Adrenal gland (tissue), 12 donors: ENCODE results near the gene VDAC1. TPM values are rescaled to one million over a fixed set of nuclear protein-coding genes. Genes with fewer than 3 reads are reported as not detected.

Experiments used
- DNase-seq, 7 donors: peaks; one replicate each; pipeline ENCODE4 v3.0.0-alpha.2; 2019 to 2020
- H3K27ac ChIP-seq, 5 donors: fragments of 200-600 bp; sonication (generic) in 4 of 5; 1 replicate in 3 of 5; 2 replicates in 2 of 5; pipeline versions ENCODE4 v1.5.1 to v1.8.0; 2016 to 2020; ENCODE audit warnings: mild to moderate bottlenecking in 1 of 5
- H3K27me3 ChIP-seq: fragments of 200-600 bp; 2 replicates; pipeline ENCODE4 v1.8.0; 2021
- H3K36me3 ChIP-seq, 2 donors: fragments of 200-600 bp; replicated peaks in 1 of 2; 1 replicate in 1 of 2; 2 replicates in 1 of 2; pipeline versions ENCODE4 v1.5.1 to v1.8.0; 2018 to 2022
- H3K4me1 ChIP-seq, 2 donors: fragments of 200-600 bp; replicated peaks in 1 of 2; 1 replicate in 1 of 2; 2 replicates in 1 of 2; pipeline versions ENCODE4 v1.5.1 to v1.8.0; 2018 to 2021
- H3K4me3 ChIP-seq, 4 donors: fragments of 200-600 bp; sonication (generic) in 3 of 4; one replicate each; pipeline ENCODE4 v1.5.1; 2016 to 2018
- H3K9me3 ChIP-seq, 3 donors: fragments of 200-600 bp; sonication (generic) in 1 of 3; replicated peaks in 1 of 3; 1 replicate in 2 of 3; 2 replicates in 1 of 3; pipeline versions ENCODE4 v1.5.1 to v1.8.0; 2016 to 2021
- POLR2A ChIP-seq, 2 donors: fragments of 450-650 bp; IDR thresholded peaks; one replicate each; pipeline ENCODE4 v1.6.1; 2017; ENCODE audit warnings: antibody characterized with exemption in 2 of 2, mild to moderate bottlenecking in 2 of 2, moderate library complexity in 1 of 2
- WGBS, 4 donors: extraction: QIAGEN DNeasy Blood & Tissue Kit in 2 of 4; methylation state at CpG; one replicate each; pipeline versions ENCODE4 v1.1.5 to v1.1.7; 2013 to 2017; 5-methylcytosine and 5-hydroxymethylcytosine counted together
- intact Hi-C, 2 donors: fragments of 100-400 bp; cut with DNase I; formaldehyde crosslinking; loops; one replicate each; pipeline versions ENCODE4 v1.14.1 to v1.15.0; 2022 to 2023
- polyA plus RNA-seq, 3 donors: library from polyadenylated mRNA; stranded (reverse); fragments of 200-250 nt in 2 of 3; fragments of 350-450 nt in 1 of 3; fragmentation: Illumina TruSeq in 1 of 3; extraction: RNeasy Lipid Tissue Mini Kit (QIAGEN cat#74804) in 1 of 3; gene quantifications; one replicate each; pipeline ENCODE4 v1.2.3, GENCODE V29; 2013 to 2014
- total RNA-seq, 9 donors: library from RNA; depleted of rRNA in 4 of 9; stranded (reverse); fragments of >200 nt in 4 of 9; fragments of 120-200 nt in 1 of 9; fragmentation: NEBNext Ultra II Directional in 1 of 9; extraction: Animal tissue kit (Norgen Biotek cat#: 25700) in 1 of 9; gene quantifications; one replicate each; pipeline versions ENCODE4 v1.1.0 to v1.2.4, GENCODE V29; 2013 to 2023
- TF ChIP-seq, protein P1 (sequence below), 6 experiments: fragments of 450-650 bp in 4 of 6; fragments of 200-600 bp in 2 of 6; sonication (generic) in 1 of 6; IDR thresholded peaks; 1 replicate in 5 of 6; 2 replicates in 1 of 6; pipeline versions ENCODE4 v1.5.1 to v1.8.0; 2016 to 2021; ENCODE audit warnings: antibody characterized with exemption in 6 of 6, mild to moderate bottlenecking in 2 of 6, moderate library complexity in 1 of 6
- donor health status: healthy with polysubstance abuse.
- donor health status: Bipolar disorder and iron deficiency.
- donor health status: DM: yes; HTN: yes; CAD: no.
- donor health status: DM: no; HTN: no; CAD: no.
- donor health status: DM: no; HTN: no; CAD: no.
- donor health status: DM: yes; HTN: yes; CAD: no.

Gene VDAC1
- total and polyA plus RNA-seq, 12 donors = 66.0 to 476 (median 136) TPM

DNA sequence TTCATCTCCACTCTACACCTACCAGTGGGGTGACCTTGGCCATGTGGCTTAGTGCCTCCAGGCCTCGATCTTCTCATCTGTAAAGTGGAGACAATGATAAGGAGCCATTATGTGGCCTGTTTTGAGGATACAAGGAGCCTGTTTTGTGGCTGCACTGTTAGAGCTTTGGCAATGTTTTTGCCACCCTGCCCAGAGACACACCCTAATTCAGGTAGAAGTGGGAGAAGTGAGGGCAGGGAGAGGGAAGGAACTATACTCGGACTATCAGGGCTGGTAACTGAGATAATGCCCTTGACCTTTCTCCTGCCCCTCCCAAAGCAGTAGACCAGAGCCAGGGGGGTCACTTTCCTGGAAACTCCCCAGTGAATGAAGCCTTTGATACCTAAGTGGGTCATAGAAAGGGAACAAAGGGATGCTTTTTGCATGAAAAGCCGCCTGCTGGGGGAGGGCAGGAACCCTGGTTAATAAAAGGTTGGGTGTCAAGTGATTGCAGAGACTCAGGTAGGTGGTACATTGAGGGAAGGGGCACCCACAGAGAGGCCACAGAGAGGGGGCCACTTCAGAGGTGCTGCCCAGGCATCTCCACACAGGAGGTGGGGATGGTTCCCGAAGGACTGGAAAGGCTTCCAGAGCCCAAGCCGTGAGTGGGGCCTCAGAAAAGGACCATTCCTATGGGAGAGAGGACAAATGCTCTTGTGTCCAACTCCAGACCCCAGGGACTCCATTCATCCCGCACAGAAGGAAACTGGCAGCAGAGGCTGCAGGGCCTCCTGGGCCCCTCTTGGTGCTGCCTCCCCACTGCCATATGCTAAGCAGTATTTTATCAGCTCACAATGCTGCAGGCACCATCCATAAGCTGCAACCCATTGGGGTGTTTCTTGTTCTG is 42.3 kb upstream of the VDAC1 start:
- H3K4me1 ChIP-seq = no peaks in the 10 kb centered on the region
- DNase-seq = no peak
- H3K27me3 ChIP-seq = no peaks in the 10 kb centered on the region
- no peak overlapping the region for H3K27ac ChIP-seq
- no peak overlapping the region for H3K4me3 ChIP-seq
- intact Hi-C loops = no loop called here
- 70 to 83% (median 77%) methylated on average over 6 of the region's 6 CpGs for WGBS, 4 donors
- no peak for TF ChIP-seq POLR2A (IDR thresholded peaks at IDR 0.05)
- TF ChIP-seq, protein P1, sequence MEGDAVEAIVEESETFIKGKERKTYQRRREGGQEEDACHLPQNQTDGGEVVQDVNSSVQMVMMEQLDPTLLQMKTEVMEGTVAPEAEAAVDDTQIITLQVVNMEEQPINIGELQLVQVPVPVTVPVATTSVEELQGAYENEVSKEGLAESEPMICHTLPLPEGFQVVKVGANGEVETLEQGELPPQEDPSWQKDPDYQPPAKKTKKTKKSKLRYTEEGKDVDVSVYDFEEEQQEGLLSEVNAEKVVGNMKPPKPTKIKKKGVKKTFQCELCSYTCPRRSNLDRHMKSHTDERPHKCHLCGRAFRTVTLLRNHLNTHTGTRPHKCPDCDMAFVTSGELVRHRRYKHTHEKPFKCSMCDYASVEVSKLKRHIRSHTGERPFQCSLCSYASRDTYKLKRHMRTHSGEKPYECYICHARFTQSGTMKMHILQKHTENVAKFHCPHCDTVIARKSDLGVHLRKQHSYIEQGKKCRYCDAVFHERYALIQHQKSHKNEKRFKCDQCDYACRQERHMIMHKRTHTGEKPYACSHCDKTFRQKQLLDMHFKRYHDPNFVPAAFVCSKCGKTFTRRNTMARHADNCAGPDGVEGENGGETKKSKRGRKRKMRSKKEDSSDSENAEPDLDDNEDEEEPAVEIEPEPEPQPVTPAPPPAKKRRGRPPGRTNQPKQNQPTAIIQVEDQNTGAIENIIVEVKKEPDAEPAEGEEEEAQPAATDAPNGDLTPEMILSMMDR (IDR thresholded peaks at IDR 0.05) = no peak
- H3K9me3 ChIP-seq = no peaks in the 10 kb centered on the region
- no peaks in the 10 kb centered on the region for H3K36me3 ChIP-seq

DNA sequence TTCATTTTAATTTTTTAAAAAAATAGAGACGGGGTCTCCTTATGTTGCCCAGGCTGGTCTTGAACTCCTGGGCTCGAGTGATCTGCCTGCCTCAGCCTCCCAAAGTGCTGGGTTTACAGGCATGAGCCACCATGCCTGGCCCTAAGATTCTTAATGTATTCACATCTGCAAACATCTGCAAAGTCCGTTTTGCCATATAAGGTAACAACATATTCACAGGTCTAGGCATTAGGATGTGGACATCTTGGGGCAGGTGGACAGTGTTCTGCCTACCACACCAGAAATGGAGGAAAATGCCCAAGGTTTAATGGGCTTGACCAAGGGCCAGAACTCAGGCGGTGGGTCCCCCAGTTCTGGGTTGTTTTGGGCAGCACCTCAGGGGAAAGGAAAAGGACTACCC is 41.6 kb upstream of the VDAC1 start:
- TF ChIP-seq, protein P1 (IDR thresholded peaks at IDR 0.05) = no peak
- TF ChIP-seq POLR2A (IDR thresholded peaks at IDR 0.05) = no peak
- Histone ChIP-seq H3K4me3 (no peak overlapping the region), H3K9me3 (no peaks in the 10 kb centered on the region), H3K27ac (no peak overlapping the region), H3K36me3 (no peaks in the 10 kb centered on the region), H3K27me3 (no peaks in the 10 kb centered on the region), H3K4me1 (no peaks in the 10 kb centered on the region)
- DNase-seq = no peak
- 85 to 95% (median 88%) methylated on average over 4 of the region's 4 CpGs for WGBS, 4 donors
- intact Hi-C loops = no loop called here

- Histone ChIP-seq H3K4me3 (no peak overlapping the region), H3K9me3 (no peaks in the 10 kb centered on the region), H3K4me1 (no peaks in the 10 kb centered on the region), H3K36me3 (no peaks in the 10 kb centered on the region), H3K27ac (no peak overlapping the region), H3K27me3 (no peaks in the 10 kb centered on the region)
- no peak for DNase-seq
- TF ChIP-seq POLR2A (IDR thresholded peaks at IDR 0.05) = no peak
- TF ChIP-seq, protein P1 (IDR thresholded peaks at IDR 0.05) = no peak
- intact Hi-C loops = loop anchor here in 1 of 2 donors (5.0 kb wide), 1 partner anchor 98 kb away; no protein-coding TSS in a partner anchor
- 88 to 91% (median 90%) methylated on average over 18 of the region's 18 CpGs for WGBS, 4 donors
Observed at GRCh38 chr5:134043793-134044792, 39.3 kb upstream of the VDAC1 start.
